Measurements from ENCODE around the gene TMEM214.

Gene TMEM214

GRCh38 chr2:27039871-27040270 is 7.1 kb downstream of the TMEM214 start:
- DNase-seq (ENCODE audit: low spot score), result no peak

DNA sequence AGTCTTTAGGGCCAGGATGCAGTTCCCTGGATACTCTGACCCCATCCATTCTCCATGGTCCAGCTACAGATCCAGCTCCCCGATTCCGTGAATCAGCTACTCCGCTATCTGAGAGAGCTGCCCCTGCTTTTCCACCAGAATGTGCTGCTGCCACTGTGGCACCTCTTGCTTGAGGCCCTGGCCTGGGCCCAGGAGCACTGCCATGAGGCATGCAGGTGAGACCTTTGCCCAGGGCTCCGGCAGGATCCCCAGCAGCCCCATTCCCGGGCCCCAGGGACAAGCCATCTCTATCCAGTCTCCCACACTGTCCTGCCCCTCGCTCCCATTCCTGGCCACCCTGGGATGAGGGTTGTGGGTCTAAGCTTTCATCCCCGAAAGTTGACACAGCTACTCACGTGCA is 7.5 kb downstream of the TMEM214 start:
- DNase-seq (ENCODE audit: low spot score), result no peak

DNA sequence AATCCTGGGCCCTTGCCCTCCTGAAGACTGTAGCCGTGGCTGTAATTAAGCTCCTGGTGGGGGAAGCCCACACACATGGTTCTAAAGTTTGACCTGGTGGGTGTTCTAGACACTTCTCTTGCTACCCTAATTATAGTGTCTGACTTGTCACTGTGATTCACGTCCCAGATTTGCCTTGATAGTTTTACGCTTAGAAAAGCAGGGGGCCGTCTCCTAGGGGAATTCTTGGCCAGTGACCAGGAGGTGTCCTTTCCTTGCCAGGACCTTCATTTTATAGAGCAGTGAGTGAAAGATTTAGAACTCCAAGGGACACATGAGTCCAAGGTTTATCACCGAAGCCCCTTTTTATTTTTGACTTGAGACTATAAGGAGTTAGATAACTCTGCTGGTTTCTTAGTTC is 9.0 kb downstream of the TMEM214 start:
- DNase-seq (ENCODE audit: low spot score), result peak; percentile 43

DNA sequence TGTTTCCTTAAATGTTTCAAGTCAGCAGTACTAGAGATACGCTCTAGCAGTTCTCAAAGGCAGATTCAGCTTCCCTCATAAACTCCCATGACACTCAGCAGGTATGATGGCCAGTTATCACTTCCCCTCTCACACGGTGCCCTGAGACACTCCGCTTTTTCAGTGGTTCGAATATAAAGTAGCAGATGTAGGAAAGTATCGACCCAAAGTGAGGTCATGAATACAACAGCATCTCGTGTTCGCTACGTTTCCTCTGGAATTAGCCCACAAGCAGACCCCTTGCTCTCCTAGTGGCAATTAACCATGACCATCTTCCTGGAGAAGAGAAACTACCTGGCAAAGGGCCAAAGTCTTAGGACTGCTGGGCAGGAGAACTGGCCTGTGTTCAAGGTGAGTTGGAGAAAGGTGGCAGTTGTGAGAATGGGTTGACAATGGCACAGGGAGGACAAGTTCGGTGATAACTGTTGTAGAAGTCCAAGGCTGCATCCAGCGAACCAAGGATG is 9.4 kb downstream of the TMEM214 start:
- DNase-seq (ENCODE audit: low spot score), result peak; percentile 82

GRCh38 chr2:27042985-27043634 is 10.3 kb downstream of the TMEM214 start:
- no peak for DNase-seq (ENCODE audit: low spot score)

DNA sequence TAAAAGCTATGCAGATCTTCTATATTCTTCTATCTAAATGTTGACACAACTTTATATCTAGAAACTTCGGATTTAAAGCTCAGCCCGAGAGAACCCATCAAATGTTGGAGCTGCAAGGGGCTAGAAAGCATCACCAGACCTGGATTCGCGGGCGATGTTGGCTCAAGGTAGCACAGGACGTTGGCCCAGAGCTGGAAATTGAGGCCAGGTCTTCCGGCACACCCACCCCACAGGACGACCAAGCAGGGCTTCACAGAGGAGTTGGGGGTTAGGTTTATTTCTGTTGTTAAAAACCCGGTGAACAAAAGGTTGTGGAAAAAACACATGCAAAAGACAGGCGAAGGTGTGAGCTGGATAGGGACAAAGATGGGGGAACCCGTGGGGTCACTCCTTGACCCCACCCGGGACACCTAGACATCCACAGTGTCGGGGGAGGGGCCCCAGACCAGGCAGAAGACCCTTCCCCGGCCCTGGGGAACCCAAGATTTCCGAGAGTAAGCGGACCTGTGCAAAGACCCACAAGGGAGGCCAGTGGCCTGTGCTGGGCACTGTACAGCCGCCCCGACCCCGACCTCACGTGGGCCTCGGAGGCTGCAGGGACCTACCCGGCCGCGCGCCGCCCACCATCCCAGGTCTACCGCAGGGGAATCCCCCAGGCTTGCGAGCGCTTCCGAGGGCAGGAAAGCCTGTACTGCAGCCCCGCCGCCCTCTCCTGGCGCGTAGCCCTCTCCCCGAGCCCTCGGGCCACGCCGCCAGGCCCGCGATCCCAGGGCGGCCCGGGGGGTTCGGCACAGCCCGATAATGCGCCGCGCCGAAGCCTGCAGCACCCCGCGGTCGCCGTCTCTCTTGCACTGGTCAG is 16.9 kb downstream of the TMEM214 start:
- DNase-seq (ENCODE audit: low spot score), result peak; percentile 76

DNA sequence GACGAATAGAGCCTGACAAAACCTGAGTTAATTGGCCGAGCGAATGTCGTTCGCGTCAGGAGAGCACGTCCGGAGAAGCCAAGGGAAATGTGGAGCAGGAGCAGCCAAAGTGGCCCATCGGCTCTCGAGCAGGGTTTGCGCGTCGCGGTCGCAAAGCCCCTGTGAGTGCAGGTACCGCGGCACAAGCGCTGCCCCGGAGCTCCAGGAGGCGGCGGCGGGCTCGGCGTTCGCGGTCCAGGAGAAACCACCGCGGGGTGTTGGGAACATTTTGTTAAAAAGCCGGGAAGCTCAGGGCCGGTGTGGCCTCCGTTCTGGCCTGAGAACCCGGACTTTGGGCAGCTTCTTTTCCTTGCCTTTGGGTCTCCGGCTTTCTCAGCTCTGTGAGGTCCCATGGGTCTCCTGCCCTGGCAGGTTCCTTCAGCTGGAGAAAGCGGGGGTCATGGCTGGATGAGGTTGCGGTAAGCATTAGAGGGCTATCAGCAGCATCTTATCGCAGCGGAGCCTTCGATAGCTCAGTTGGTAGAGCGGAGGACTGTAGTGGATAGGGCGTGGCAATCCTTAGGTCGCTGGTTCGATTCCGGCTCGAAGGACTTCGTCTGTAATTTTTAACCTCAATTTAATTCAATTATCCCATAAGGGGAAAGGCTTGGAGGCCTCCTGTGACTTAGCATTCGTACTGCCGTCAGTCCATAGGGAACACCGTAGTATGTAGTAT is 17.7 kb downstream of the TMEM214 start:
- peak; percentile 82 for DNase-seq (ENCODE audit: low spot score)

GRCh38 chr2:27050996-27051901 is 18.5 kb downstream of the TMEM214 start, which contains the start of gene AGBL5:
Gene AGBL5 (plus strand): TSS chr2:27051668. CDS start chr2:27052959, 1,291 bp downstream.
- peak; percentile 100 for DNase-seq (ENCODE audit: low spot score)

- DNase-seq (ENCODE audit: low spot score), result no peak
These were observed 19.3 kb downstream of the TMEM214 start for GRCh38 chr2:27051902-27052645.

DNA sequence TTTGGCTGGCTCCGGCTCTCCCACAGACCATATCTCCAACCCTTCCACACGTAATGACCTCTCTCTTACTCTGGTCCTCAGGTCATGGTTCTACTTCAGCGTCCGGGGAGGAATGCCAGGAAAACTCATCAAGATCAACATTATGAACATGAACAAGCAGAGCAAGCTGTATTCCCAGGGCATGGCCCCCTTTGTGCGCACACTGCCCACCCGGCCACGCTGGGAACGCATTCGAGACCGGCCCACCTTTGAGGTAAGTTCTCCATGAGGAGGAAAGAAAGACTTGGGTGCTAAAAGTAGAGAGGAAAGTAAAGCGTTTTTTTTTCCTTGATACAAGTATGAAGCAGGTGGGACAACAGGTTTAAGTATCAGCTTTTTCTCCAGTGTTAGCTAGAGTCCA is 20.6 kb downstream of the TMEM214 start:
- DNase-seq (ENCODE audit: low spot score), result no peak

GRCh38 chr2:27053776-27054175 is 21.0 kb downstream of the TMEM214 start:
- no peak for DNase-seq (ENCODE audit: low spot score)

DNA sequence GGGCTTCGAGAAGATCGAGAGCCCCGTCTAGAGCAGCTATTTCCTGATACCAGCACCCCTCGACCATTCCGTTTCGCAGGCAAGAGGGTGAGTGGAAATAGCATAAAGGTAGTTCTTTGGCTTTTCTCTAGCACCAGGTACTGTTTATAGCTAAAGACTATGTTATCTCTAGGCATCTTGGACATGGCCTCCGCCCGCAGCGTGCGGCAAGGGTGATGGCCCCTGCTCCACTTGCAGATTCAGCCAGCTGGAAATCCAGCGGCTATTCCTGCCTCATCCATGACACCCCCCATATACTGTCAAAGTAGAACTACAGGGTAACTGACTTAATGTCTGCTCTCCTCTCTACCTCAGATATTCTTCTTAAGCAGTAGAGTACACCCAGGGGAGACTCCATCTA is 22.0 kb downstream of the TMEM214 start:
- no peak for DNase-seq (ENCODE audit: low spot score)

DNA sequence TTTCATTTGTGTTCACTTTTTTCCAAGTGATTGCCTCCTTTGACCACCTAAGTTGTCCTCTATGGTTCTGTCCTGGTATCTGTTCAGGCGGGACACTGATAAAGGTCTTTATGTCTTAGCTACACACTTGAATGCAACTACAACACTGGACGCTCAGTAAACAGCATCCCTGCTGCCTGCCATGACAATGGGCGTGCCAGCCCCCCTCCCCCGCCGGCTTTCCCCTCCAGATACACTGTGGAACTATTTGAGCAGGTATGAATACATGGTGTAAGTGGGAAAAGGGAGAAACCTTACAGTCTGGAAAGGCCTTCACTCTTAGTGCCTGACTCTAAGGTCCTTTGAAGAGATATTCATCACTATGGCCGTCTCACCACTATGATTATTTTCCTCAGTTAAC is 24.4 kb downstream of the TMEM214 start:
- no peak for DNase-seq (ENCODE audit: low spot score)

DNA sequence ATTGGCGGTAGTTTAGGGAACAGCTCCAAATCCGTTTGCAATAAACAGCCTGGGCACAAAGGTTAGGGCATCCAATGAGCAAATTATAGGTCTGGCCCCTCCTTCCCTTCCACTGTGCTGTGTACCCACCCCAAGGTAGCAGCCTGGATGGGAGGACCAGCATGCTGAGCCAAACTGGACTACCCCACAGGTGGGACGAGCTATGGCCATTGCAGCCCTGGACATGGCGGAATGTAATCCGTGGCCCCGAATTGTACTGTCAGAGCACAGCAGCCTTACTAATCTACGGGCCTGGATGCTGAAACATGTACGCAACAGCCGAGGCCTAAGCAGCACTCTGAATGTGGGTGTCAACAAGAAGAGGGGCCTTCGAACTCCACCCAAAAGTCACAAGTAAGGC is 25.4 kb downstream of the TMEM214 start:
- no peak for DNase-seq (ENCODE audit: low spot score)

DNA sequence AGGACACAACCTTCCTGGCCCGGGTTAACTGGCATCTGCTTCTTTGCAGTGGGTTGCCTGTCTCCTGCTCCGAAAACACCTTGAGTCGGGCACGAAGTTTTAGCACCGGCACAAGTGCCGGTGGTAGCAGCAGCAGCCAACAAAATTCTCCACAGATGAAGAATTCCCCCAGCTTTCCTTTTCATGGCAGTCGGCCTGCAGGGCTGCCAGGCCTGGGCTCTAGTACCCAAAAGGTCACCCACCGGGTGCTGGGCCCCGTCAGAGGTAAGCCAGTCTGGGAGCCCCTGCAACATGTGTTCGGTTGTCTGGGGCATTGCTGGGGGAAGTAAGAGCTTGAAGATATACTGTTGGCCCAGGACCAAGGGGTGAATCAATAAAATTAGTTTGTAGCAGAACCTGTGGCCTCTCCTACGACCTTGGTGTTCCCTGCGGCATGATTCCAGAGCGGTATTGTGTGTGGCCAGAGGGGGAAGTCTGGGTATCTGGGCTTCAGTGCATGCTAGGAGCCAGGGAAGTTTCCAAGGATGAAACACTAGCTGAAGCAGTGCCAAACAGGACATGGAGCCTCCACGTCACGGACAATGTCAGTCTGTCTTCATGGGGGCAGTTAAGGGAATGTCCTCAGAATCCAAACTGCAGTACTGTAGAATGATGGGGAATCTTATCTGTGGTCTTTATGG is 26.5 kb downstream of the TMEM214 start:
- no peak for DNase-seq (ENCODE audit: low spot score)

DNA sequence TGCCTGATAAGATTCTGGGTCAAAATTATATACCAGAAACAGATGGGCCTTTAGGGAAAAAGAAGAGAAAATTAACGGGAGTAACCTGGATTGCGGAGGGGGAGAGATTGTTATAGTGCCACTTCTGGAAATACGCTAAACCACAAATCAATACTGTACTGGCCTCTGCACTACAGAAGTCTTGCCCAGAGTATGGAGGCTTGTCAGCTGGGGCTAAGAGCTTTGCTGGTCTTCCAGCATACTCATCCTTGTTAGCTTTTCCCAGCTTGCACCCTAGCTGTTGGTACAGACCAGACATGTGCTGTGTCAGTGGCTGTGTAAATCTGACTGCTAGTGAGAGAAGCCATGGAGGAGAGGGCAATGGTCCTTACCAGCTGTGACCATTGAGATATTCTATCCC is 27.6 kb downstream of the TMEM214 start:
- DNase-seq (ENCODE audit: low spot score), result no peak

GRCh38 chr2:27065128-27065527 is 32.4 kb downstream of the TMEM214 start:
- no peak for DNase-seq (ENCODE audit: low spot score)

DNA sequence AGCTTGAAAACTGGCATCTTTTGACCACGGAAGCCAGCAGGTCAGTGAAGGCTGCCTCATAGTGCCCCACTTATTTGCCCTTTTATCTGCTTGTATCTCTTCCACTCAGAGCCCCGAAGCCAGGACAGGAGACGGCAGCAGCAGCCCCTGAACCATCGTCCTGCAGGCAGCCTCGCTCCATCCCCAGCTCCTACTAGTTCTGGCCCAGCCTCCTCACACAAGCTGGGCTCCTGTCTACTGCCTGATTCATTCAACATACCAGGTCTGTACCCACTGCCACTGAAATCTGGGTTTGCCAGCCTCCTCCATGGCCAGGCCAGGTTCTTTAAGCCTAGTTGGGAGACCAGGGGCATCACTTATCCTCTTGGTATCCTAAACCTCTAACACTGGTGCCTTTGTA is 34.6 kb downstream of the TMEM214 start:
- no peak for DNase-seq (ENCODE audit: low spot score)

GRCh38 chr2:27069436-27069835 is 36.7 kb downstream of the TMEM214 start:
- DNase-seq (ENCODE audit: low spot score), result no peak

DNA sequence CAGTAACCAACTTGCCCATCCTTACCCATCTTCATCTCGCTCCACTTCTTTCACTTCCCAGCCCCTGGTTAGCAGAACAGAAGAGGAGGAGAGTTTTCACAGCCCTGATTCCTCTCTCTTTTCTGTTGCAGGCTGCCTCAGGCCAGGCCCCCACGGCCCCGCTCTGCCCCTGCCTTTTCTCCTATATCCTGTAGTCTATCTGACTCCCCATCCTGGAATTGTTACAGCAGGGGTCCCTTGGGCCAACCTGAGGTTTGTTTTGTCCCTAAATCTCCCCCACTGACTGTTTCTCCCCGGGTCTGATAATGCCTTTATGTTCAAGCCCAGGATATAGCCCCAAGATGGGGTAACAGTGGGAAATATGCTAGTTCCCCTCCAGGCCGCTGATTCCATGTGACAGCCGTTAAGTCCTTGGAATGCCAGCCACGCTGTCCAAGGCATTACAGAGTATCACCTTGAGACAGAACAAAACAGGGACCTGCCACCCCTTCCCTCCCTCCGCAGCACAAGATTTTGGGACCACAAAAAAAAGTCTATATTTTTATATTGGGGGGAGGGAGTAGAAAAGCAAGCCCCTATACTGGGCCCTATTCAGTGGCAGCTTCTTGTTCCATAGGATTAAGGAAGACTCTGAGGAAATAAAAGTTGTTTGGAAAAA is 37.3 kb downstream of the TMEM214 start:
- DNase-seq (ENCODE audit: low spot score), result no peak
